CD4-positive, alpha-beta T cell treated with Interleukin-15 for 1 hour (primary cell): ENCODE results near the gene C4B.

Experiments used
- DNase-seq: peaks from one replicate; pipeline ENCODE4 v3.0.0-alpha.2; 2020

Gene C4B

DNA sequence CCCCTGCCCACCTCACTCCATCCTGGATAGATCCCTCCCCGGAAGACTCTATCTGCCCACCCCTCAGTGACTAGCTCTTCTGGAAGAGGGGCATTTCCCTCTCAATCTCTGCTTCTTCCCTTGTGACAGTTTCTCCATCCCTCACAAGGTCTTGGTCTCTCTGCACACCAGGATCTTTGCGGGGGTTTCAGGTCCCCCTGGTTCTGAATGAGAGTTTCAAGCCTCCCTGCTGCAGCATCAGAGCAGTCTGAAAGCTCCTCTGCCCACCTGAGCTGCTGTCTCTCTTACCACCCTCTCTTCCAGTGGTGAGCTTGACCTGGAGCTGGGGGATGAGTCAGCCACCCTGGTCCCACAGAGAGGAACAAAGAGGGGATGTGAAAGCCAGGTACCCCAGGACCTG lies 70.2 kb downstream of the C4B start:
- no peak for DNase-seq
